ENCODE data around the gene HTRA1. TPM values are rescaled to one million over a fixed set of nuclear protein-coding genes. Genes with fewer than 3 reads are reported as not detected.

Gene HTRA1
- total and polyA plus RNA-seq, 9 of the 15 experiments (the other 6 are each of a cell fraction or from before 2014, with no cell fraction given), result 0.06 to 0.16 (median 0.13) TPM; not detected in 5

- TF ChIP-seq MEF2D (tag; conservative IDR thresholded peaks at IDR 0.05; ENCODE audit: low read depth), result no peak
These were observed 68.8 kb downstream of the HTRA1 start (continued) for GRCh38 chr10:122530177-122530576.

GRCh38 chr10:122531261-122531660, 69.9 kb downstream of the HTRA1 start:
- no peaks in the 10 kb centered on the region for H3K9me1 ChIP-seq (ENCODE audit: control insufficient read depth, insufficient read depth, low read length)
- 0% methylated on average over 5 of the region's 5 CpGs for WGBS (ENCODE audit: insufficient coverage, low coverage, missing lambda C conversion rate)
- FAIRE-seq, result no peak
- in situ Hi-C loops (cut with MboI), result no loop called here
- no peaks in the 10 kb centered on the region for H3K9me3 ChIP-seq (replicated peaks; ENCODE audit: control insufficient read depth, insufficient read depth, low read depth, low read length)
- no TSS peak for BruUV-seq (replicated peaks)
- intact Hi-C loops (cut with micrococcal nuclease), result no loop called here
- no peak overlapping the region for H3K9ac ChIP-seq (ENCODE audit: insufficient read depth in 1 of 2, low read depth in 2 of 2, low read length in 2 of 2)
- ATAC-seq, result no peak
- H3K27ac ChIP-seq (ENCODE audit: extremely low read depth, low read depth, low read length), result no peak overlapping the region
- no peaks in the 10 kb centered on the region for H3K4me1 ChIP-seq (replicated peaks in 1 of 2; ENCODE audit: control insufficient read depth in 2 of 2, insufficient read depth in 2 of 2, low read length in 2 of 2)
- H3K79me2 ChIP-seq (ENCODE audit: control insufficient read depth, insufficient read depth, low read length), result no peaks in the 10 kb centered on the region
- no peaks in the 10 kb centered on the region for H3K27me3 ChIP-seq (ENCODE audit: control insufficient read depth in 2 of 2, insufficient read depth in 2 of 2, low read length in 2 of 2)
- no peak overlapping the region for H2AFZ ChIP-seq (ENCODE audit: low read depth, low read length)
- POLR2A ChIA-PET, result no interaction called here
- no peak for DNase-seq (ENCODE audit: extremely low read depth in 1 of 4, low spot score in 3 of 4)
- H3K36me3 ChIP-seq (ENCODE audit: control insufficient read depth, insufficient read depth, low read length), result no peaks in the 10 kb centered on the region
- H4K20me1 ChIP-seq (replicated peaks; ENCODE audit: control insufficient read depth, insufficient read depth, low read length), result no peaks in the 10 kb centered on the region
- no peak overlapping the region for H3K4me3 ChIP-seq
- H3K4me2 ChIP-seq (ENCODE audit: insufficient read depth, low read length), result no peak overlapping the region
- CTCF ChIA-PET (ENCODE audit: low intra/inter-chr PET ratio), result no interaction called here
- TF ChIP-seq ZNF507 (tag; conservative IDR thresholded peaks at IDR 0.05), result no peak
- TF ChIP-seq RFX7 (CRISPR knock-in tag; IDR thresholded peaks at IDR 0.05), result no peak
- TF ChIP-seq MEF2D (tag; conservative IDR thresholded peaks at IDR 0.05; ENCODE audit: low read depth), result no peak
- TF ChIP-seq PYGO2 (tag; IDR thresholded peaks at IDR 0.05), result no peak
- TF ChIP-seq JUN (IDR thresholded peaks at IDR 0.05; ENCODE audit: borderline replicate concordance, low read depth, low read length), result no peak
- TF ChIP-seq JUN (CRISPR knock-in tag; IDR thresholded peaks at IDR 0.05; ENCODE audit: borderline replicate concordance), result no peak
- TF ChIP-seq GABPB1 (CRISPR knock-in tag; IDR thresholded peaks at IDR 0.05), result no peak
- TF ChIP-seq TBP (optimal IDR thresholded peaks at IDR 0.05; ENCODE audit: low read depth, low read length), result no peak
- no peak for TF ChIP-seq BRCA1 (IDR thresholded peaks at IDR 0.05)
- TF ChIP-seq BRCA1 (CRISPR knock-in tag; IDR thresholded peaks at IDR 0.05), result no peak
- TF ChIP-seq MIER1 (IDR thresholded peaks at IDR 0.05; ENCODE audit: low read depth), result no peak
- TF ChIP-seq CTBP1 (IDR thresholded peaks at IDR 0.05; ENCODE audit: borderline replicate concordance), result no peak
- no peak for TF ChIP-seq SETDB1 (IDR thresholded peaks at IDR 0.05; ENCODE audit: low read length)
- TF ChIP-seq ZNF518B (CRISPR knock-in tag; IDR thresholded peaks at IDR 0.05), result no peak
- TF ChIP-seq FOXJ3 (CRISPR knock-in tag; IDR thresholded peaks at IDR 0.05), result no peak
- TF ChIP-seq SMAD4 (CRISPR knock-in tag; conservative IDR thresholded peaks at IDR 0.05), result no peak
- TF ChIP-seq KAT7 (CRISPR knock-in tag; IDR thresholded peaks at IDR 0.05; ENCODE audit: borderline replicate concordance), result no peak

Measured in K562 (cell line).